ENCODE data around the gene RLN2.

The RLN2 gene

DNA sequence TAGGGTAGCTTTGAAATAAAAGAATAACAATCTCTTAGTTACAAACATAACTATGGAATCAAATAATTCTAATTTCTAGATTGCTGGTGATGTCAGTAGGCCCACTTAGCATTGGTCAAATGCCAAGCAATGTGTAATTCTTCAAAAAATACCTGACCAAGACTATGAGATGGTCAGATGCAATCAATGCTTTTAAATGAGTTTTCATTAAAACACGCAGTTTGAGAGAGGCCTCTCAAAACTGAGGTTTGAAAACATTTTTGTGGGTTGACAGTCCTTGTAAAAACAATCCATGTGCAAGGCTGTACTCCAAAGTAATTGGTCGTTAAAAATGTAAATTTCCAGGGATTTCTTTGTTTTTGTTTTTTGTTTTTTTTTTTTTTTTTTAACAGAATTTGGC, 1.2 kb upstream of the RLN2 start:
- no peaks in the 10 kb centered on the region for H3K27me3 ChIP-seq (ENCODE audit: insufficient read depth, insufficient read length)
- no peak overlapping the region for H3K9ac ChIP-seq (ENCODE audit: insufficient read length, low read depth)
- H3K36me3 ChIP-seq (ENCODE audit: insufficient read depth, insufficient read length, low read length) = no peaks in the 10 kb centered on the region
- TF ChIP-seq YY1 (IDR thresholded peaks at IDR 0.05; ENCODE audit: insufficient read depth, insufficient read length) (no peak), SUZ12 (IDR thresholded peaks at IDR 0.05; ENCODE audit: extremely low read depth, insufficient read depth, insufficient read length) (no peak), ZNF274 (IDR thresholded peaks at IDR 0.05; ENCODE audit: low read depth, low read length) (no peak)
- no peaks in the 10 kb centered on the region for H3K9me3 ChIP-seq (ENCODE audit: insufficient read depth, low read length)
- DNase-seq (ENCODE audit: low read depth, low spot score) = no peak
- H3K4me1 ChIP-seq (ENCODE audit: insufficient read depth, insufficient read length) = no peaks in the 10 kb centered on the region
- no peak overlapping the region for H3K4me3 ChIP-seq (ENCODE audit: insufficient read length, low read depth)

DNA sequence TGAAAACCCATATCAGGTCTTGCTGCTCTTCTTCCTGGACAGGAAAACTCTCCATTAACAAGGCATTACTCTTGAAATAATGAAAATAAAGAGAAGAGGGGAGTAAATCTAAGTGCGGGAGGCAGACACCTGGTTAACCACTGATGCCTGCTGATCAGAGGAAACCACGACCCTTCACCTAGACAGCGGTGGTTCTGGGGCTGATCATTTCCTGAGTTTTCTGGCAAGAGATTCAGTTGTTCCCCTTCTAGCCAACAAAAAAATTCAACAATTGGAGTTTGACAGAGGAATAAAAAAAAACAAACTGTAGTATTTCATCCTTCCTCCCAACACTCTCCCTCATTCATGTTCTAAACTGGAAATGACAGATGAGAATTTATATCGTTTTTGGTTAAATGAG, 3.0 kb downstream of the RLN2 start:
- no peaks in the 10 kb centered on the region for H3K27me3 ChIP-seq (ENCODE audit: insufficient read depth, insufficient read length)
- H3K9ac ChIP-seq (ENCODE audit: insufficient read length, low read depth) = no peak overlapping the region
- no peaks in the 10 kb centered on the region for H3K9me3 ChIP-seq (ENCODE audit: insufficient read depth, low read length)
- no peak for DNase-seq (ENCODE audit: low read depth, low spot score)
- H3K36me3 ChIP-seq (ENCODE audit: insufficient read depth, insufficient read length, low read length) = no peaks in the 10 kb centered on the region
- H3K4me1 ChIP-seq (ENCODE audit: insufficient read depth, insufficient read length) = no peaks in the 10 kb centered on the region
- TF ChIP-seq YY1 (IDR thresholded peaks at IDR 0.05; ENCODE audit: insufficient read depth, insufficient read length) (no peak), SUZ12 (IDR thresholded peaks at IDR 0.05; ENCODE audit: extremely low read depth, insufficient read depth, insufficient read length) (no peak), ZNF274 (IDR thresholded peaks at IDR 0.05; ENCODE audit: low read depth, low read length) (no peak)
- no peak overlapping the region for H3K4me3 ChIP-seq (ENCODE audit: insufficient read length, low read depth)

DNA sequence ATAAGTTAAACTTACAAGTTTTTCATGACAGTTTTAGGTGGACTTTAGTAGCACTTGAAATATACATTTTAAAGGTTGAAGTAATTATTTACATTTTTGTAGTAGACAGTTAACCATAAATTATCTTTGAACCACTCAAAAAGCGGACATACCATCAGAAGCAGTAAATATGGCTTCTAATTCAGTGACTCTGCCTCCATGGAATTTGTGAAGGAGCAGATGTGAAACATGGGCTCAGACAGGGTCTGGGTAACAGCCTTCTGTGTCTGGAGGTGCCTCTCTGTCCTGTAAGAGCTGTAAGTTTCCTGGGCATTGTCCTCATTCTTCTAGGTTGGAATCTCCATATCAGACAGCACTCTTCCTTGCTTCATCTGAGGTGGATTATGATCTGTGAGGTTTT, 12.4 kb downstream of the RLN2 start:
- no peak for DNase-seq (ENCODE audit: low read depth, low spot score)
- no peak for TF ChIP-seq YY1 (IDR thresholded peaks at IDR 0.05; ENCODE audit: insufficient read depth, insufficient read length)
- TF ChIP-seq SUZ12 (IDR thresholded peaks at IDR 0.05; ENCODE audit: extremely low read depth, insufficient read depth, insufficient read length) = no peak
- TF ChIP-seq ZNF274 (IDR thresholded peaks at IDR 0.05; ENCODE audit: low read depth, low read length) = no peak
- H3K27me3 ChIP-seq (ENCODE audit: insufficient read depth, insufficient read length) = no peaks in the 10 kb centered on the region
- H3K4me1 ChIP-seq (ENCODE audit: insufficient read depth, insufficient read length) = no peaks in the 10 kb centered on the region
- no peak overlapping the region for H3K9ac ChIP-seq (ENCODE audit: insufficient read length, low read depth)
- H3K4me3 ChIP-seq (ENCODE audit: insufficient read length, low read depth) = no peak overlapping the region
- no peaks in the 10 kb centered on the region for H3K36me3 ChIP-seq (ENCODE audit: insufficient read depth, insufficient read length, low read length)
- no peaks in the 10 kb centered on the region for H3K9me3 ChIP-seq (ENCODE audit: insufficient read depth, low read length)

DNA sequence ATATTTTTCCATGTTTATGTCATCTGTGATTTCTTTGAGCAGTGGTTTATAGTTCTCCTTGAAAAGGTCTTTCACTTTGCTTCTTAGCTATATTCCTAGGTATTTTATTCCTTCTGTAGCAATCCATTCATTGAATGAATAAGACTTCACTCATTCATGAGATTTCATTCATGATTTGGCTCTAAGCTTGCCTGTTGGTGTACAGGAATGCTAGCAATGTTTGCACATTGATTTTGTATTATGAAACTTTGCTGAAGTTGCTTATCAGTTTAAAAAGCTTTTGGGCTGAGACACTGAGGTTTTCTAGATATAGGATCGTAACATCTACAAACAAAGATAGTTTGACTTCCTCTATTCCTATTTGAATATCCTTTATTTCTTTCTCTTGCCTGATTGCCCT, 15.9 kb downstream of the RLN2 start:
- Histone ChIP-seq H3K4me3 (ENCODE audit: insufficient read length, low read depth) (no peak overlapping the region), H3K4me1 (ENCODE audit: insufficient read depth, insufficient read length) (no peaks in the 10 kb centered on the region), H3K9ac (ENCODE audit: insufficient read length, low read depth) (no peak overlapping the region), H3K9me3 (ENCODE audit: insufficient read depth, low read length) (no peaks in the 10 kb centered on the region), H3K27me3 (ENCODE audit: insufficient read depth, insufficient read length) (no peaks in the 10 kb centered on the region), H3K36me3 (ENCODE audit: insufficient read depth, insufficient read length, low read length) (no peaks in the 10 kb centered on the region)
- TF ChIP-seq YY1 (IDR thresholded peaks at IDR 0.05; ENCODE audit: insufficient read depth, insufficient read length) (no peak), SUZ12 (IDR thresholded peaks at IDR 0.05; ENCODE audit: extremely low read depth, insufficient read depth, insufficient read length) (no peak), ZNF274 (IDR thresholded peaks at IDR 0.05; ENCODE audit: low read depth, low read length) (no peak)
- no peak for DNase-seq (ENCODE audit: low read depth, low spot score)

DNA sequence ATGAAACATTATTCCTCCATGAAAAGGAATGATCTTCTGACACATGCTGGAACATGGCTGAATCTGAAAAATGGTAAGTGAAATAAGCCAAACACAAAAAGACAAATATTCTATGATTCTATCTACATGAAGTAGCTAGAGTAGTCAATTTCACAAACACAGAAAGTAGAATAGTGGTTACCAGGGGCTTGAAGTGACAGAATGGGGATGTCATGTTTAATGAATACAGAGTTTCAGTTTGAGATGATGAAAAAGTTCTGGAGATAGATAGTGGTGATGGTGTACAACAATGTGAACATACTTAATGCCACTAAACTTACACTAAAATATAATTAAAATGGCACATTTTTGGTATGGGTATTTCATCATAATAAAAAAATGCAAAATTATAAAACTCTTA, 18.3 kb downstream of the RLN2 start:
- Histone ChIP-seq H3K4me1 (ENCODE audit: insufficient read depth, insufficient read length) (no peaks in the 10 kb centered on the region), H3K4me3 (ENCODE audit: insufficient read length, low read depth) (no peak overlapping the region), H3K9me3 (ENCODE audit: insufficient read depth, low read length) (no peaks in the 10 kb centered on the region), H3K27me3 (ENCODE audit: insufficient read depth, insufficient read length) (no peaks in the 10 kb centered on the region), H3K9ac (ENCODE audit: insufficient read length, low read depth) (no peak overlapping the region), H3K36me3 (ENCODE audit: insufficient read depth, insufficient read length, low read length) (no peaks in the 10 kb centered on the region)
- no peak for DNase-seq (ENCODE audit: low read depth, low spot score)
- TF ChIP-seq ZNF274 (IDR thresholded peaks at IDR 0.05; ENCODE audit: low read depth, low read length) = no peak
- TF ChIP-seq YY1 (IDR thresholded peaks at IDR 0.05; ENCODE audit: insufficient read depth, insufficient read length) = no peak
- no peak for TF ChIP-seq SUZ12 (IDR thresholded peaks at IDR 0.05; ENCODE audit: extremely low read depth, insufficient read depth, insufficient read length)

DNA sequence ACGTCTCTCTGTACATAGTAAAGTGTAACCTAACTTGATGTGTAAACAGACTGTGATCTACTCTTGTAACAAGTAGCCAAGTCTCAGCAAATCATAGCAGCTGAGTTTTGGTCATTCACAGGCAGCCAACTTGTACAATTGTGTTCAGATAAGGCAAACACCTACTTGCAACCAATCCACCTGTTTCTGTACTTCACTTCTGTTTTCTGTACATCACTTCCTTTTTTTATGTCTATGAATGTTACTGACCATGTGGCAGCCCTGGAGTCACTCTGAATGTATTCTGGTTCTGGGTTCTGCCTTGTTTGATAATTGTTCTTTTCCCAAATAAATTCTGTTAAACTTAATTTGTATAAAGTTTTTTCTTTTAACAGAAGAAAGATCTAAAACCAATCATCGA, 26.0 kb downstream of the RLN2 start:
- TF ChIP-seq ZNF274 (IDR thresholded peaks at IDR 0.05; ENCODE audit: low read depth, low read length) (no peak), SUZ12 (IDR thresholded peaks at IDR 0.05; ENCODE audit: extremely low read depth, insufficient read depth, insufficient read length) (no peak), YY1 (IDR thresholded peaks at IDR 0.05; ENCODE audit: insufficient read depth, insufficient read length) (no peak)
- Histone ChIP-seq H3K4me3 (ENCODE audit: insufficient read length, low read depth) (no peak overlapping the region), H3K4me1 (ENCODE audit: insufficient read depth, insufficient read length) (no peaks in the 10 kb centered on the region), H3K9ac (ENCODE audit: insufficient read length, low read depth) (no peak overlapping the region), H3K9me3 (ENCODE audit: insufficient read depth, low read length) (peaks cover 10% of the 10 kb centered on the region), H3K36me3 (ENCODE audit: insufficient read depth, insufficient read length, low read length) (no peaks in the 10 kb centered on the region), H3K27me3 (ENCODE audit: insufficient read depth, insufficient read length) (no peaks in the 10 kb centered on the region)
- DNase-seq (ENCODE audit: low read depth, low spot score) = no peak

DNA sequence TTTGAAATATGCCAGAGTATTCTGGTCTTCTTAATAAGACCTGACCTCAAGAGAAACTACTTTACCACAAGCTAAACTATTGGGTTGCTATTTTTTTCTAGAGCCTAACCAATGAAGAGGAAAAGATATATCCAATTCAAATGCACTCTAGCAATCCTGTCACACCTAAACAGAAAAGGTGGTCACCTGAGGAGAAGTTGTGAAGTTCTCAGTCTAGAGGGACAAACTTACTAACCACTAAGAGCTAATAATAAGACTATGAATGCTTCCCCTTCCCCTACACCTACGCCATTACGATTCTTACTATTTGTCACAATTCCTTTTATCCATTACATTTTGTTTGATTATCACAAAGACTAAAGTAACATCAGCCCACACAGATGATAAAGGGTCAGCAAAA, 29.7 kb downstream of the RLN2 start:
- Histone ChIP-seq H3K36me3 (ENCODE audit: insufficient read depth, insufficient read length, low read length) (no peaks in the 10 kb centered on the region), H3K9me3 (ENCODE audit: insufficient read depth, low read length) (peaks cover 10% of the 10 kb centered on the region), H3K4me3 (ENCODE audit: insufficient read length, low read depth) (no peak overlapping the region), H3K4me1 (ENCODE audit: insufficient read depth, insufficient read length) (no peaks in the 10 kb centered on the region), H3K27me3 (ENCODE audit: insufficient read depth, insufficient read length) (no peaks in the 10 kb centered on the region), H3K9ac (ENCODE audit: insufficient read length, low read depth) (no peak overlapping the region)
- DNase-seq (ENCODE audit: low read depth, low spot score) = no peak
- TF ChIP-seq YY1 (IDR thresholded peaks at IDR 0.05; ENCODE audit: insufficient read depth, insufficient read length) (no peak), ZNF274 (IDR thresholded peaks at IDR 0.05; ENCODE audit: low read depth, low read length) (no peak), SUZ12 (IDR thresholded peaks at IDR 0.05; ENCODE audit: extremely low read depth, insufficient read depth, insufficient read length) (no peak)
